GM19467 (cell line): ENCODE results near the gene PRKAR1B.
"Not testable (repeated sequence)": the region's sequence is repeated elsewhere in the genome, so short reads cannot be mapped to it uniquely, and the experiment has no call there.

Source experiments
- ATAC-seq: cut with Tn5 transposase; IDR thresholded peaks from one replicate; pipeline ENCODE4 v1.9.1; 2021; ENCODE audit warnings: mild to moderate bottlenecking, moderate library complexity; ENCODE audit not compliant: unreplicated experiment

PRKAR1B gene

GRCh38 chr7:672891-673290 lies 54.2 kb downstream of the PRKAR1B start:
- no peak for ATAC-seq

- ATAC-seq, result no peak
Measured at GRCh38 chr7:671415-672042, 55.6 kb downstream of the PRKAR1B start.

GRCh38 chr7:670501-671390 lies 56.3 kb downstream of the PRKAR1B start:
- no peak for ATAC-seq

GRCh38 chr7:668958-669357 lies 58.1 kb downstream of the PRKAR1B start:
- ATAC-seq, result no peak

DNA sequence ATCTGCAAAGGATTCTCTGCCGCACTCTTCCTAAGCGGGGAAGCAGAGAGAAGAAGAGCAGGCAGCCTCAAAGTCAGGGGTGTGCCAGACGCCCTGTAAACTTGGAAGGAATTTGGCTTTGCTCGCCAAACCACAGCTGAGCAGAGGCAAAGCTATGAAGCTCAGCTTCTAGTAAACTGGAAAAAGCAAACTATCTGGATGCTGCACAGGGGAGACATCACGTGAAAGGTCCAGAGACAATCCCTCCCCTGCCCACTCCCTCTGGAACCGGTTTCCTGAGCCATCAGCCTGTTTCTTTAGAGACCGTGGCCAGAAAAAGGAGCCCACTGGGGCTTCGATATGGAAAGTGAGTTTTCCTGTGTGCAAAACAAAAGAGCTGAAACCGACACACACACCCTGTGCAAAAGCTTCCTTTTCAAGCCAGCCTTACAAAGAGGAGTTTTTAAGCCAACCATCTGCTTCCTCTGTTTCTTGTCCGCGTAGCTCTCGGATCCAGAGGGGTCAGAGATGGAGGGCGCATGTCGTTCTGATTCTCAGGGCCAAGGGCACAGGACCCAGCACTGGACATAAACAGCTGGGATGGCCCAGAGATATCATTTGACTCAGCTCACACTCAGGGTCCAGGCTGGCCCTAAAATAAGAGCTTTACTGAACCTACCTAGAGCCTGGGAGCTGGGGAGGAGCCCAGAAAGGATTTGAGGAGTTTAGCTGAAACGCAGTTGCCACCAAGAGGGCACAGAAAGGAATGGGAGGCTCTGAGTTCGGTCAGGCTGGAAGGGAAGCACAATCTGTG lies 58.7 kb downstream of the PRKAR1B start:
- ATAC-seq, result no peak

DNA sequence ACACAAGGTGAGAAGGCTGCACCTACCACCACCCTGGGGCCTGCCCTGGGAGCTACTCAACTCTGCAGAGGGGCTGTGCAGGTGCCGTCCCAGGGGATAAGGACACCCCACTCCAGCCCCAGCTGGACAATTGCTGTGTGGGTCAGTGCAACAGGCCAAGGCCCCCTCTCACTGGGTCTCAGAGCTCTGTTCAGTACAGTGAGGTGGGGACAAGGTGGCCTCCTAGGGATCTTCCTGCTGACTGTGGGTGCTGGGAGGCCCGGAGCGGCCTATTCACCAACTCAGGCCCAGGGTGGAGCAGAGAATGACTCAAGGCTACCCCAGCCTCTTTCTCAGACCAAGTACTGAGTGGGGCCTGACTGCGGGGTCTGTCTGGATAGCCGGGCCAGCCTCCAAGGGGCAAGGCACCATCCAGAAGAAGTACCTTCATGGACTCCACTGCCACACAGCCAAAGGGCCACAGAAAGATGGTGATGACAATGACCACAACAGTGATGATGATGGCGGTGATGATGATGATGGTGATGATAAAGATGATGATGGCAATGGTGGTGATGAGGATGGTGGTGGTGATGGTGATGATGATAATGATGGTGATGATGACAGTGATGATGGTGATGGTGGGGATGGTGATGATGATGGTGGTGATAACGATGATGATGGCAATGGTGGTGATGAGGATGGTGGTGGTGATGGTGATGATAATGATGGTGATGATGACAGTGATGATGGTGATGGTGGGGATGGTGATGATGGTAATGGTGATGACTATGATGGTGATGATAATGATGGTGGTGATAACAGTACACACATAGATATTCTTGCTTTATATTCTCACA lies 60.4 kb downstream of the PRKAR1B start:
- no peak for ATAC-seq

GRCh38 chr7:665736-666453 lies 61.2 kb downstream of the PRKAR1B start:
- ATAC-seq, result no peak

- ATAC-seq, result no peak
Measured at GRCh38 chr7:664997-665735, 61.9 kb downstream of the PRKAR1B start.

GRCh38 chr7:664402-664775 lies 62.7 kb downstream of the PRKAR1B start:
- ATAC-seq, result no peak

- ATAC-seq, result no peak
Measured at GRCh38 chr7:662576-662975, 64.5 kb downstream of the PRKAR1B start.

- no peak for ATAC-seq
Measured at GRCh38 chr7:659996-660395, 67.1 kb downstream of the PRKAR1B start.

GRCh38 chr7:659306-659847 lies 67.7 kb downstream of the PRKAR1B start:
- no peak for ATAC-seq

DNA sequence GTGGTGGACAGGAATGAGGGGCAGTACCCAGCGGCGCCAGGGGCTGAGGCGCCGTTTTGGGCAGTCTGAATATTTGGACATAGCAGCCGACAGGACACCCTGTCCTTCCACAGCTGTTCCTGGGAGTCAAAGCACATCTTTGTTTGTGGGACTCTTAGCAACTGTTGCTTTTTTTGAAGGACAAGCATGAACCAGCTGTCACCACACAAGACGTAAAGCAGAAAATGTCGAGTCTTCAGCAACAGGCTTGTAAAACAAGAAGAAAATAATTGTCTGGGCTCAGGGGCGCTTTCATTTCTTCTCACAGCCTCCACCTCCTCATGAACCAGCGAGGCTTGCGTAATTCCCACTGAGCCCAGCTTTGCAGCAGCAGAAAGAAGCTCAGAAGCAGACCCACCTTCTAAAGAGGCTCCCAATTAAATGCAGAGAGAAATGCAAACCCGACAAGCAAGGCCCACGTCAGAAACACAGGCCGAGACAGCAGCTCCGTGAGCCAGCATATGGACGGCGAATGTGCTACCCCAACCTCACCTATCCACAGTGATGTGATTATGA lies 69.4 kb downstream of the PRKAR1B start:
- ATAC-seq, result no peak

GRCh38 chr7:657010-657409 lies 70.1 kb downstream of the PRKAR1B start:
- not testable (repeated sequence) for ATAC-seq

DNA sequence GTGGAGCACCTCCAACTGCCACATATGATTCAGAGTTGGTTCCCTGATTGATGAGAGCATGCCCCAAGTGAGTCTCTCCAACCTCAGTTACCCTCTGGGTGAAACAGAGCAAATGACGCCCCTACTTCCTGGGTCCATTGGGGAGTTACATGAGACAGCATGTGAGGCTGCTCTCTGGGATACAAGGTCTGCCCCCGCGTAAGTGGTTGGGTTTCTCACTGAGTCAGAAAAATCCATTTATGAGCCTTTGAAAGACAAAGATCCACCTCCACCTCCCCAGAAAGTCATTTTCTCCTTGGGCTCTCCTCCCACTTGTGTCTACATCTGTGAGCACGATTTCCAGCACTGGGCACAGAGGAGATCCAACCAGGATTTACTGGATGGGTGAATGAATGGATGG lies 71.3 kb downstream of the PRKAR1B start:
- no peak for ATAC-seq

GRCh38 chr7:653829-654764 lies 73.0 kb downstream of the PRKAR1B start:
- ATAC-seq, result no peak

DNA sequence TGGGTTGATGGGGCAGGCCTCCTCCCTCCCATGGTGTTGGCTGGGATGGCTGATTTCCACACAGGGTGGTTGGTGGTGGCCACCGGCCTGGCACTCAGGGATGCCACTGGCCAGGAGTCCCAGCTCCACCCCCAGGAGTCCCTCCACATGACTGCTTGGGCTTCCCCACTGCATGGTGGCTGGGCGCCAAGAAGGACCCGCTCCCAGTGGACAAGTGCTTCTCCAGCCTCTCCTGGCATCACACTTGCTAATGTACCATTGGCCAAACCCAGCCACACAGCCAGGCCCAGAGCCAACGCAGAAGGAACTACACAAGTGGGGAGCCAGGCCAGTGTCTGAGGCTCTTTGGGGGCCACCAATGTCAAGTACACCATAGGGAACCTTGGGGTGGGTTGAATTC lies 74.2 kb downstream of the PRKAR1B start:
- no peak for ATAC-seq

DNA sequence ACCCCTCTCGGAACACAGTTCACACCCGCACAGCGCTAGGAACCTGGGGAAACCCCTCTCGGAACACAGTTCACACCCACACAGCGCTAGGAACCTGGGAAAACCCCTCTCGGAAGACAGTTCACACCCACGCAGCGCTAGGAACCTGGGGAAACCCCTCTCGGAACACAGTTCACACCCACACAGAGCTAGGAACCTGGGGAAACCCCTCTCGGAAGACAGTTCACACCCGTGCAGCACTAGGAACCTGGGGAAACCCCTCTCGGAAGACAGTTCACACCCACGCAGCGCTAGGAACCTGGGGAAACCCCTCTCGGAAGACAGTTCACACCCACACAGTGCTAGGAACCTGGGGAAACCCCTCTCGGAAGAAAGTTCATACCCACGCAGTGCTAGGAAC lies 74.9 kb downstream of the PRKAR1B start:
- not testable (repeated sequence) for ATAC-seq
